Left colon (tissue), 2 donors: ENCODE data around the gene NCR3LG1. TPM values are rescaled to one million over a fixed set of nuclear protein-coding genes. Genes with fewer than 3 reads are reported as not detected.

Experiments
- ATAC-seq: fragments of 200-7000 bp; cut with Tn5 transposase; one replicate; pipeline ENCODE4 v1.9.1; 2020; ENCODE audit warnings: mild to moderate bottlenecking, moderate library complexity
- DNase-seq, 2 donors: peaks; one replicate each; pipeline ENCODE4 v3.0.0-alpha.2; 2020
- intact Hi-C, 2 donors: fragments of 100-400 bp; cut with DNase I in 1 of 2; cut with micrococcal nuclease in 1 of 2; formaldehyde crosslinking; loops; one replicate each; pipeline versions ENCODE4 v1.11.2 to v1.14.0; 2022; cut with DNase I, micrococcal nuclease
- total RNA-seq, 2 donors: library from RNA; stranded (reverse); fragmentation: NEBNext Ultra II Directional; extraction: Animal tissue kit (Norgen Biotek cat#: 25700); gene quantifications; one replicate each; pipeline ENCODE4 v1.2.1, GENCODE V29; 2021
- donor health status: DM: no; HTN: no; CAD: no.
- donor health status: DM: yes; HTN: yes; CAD: no.

The NCR3LG1 gene
- total RNA-seq, 2 donors from 2014 or later = 13.1 to 16.5 TPM

GRCh38 chr11:17405232-17406005, 53.8 kb downstream of the NCR3LG1 start:
- intact Hi-C loops = no loop called here
- ATAC-seq = peak; percentile 87

GRCh38 chr11:17406082-17406817, 54.6 kb downstream of the NCR3LG1 start:
- intact Hi-C loops = no loop called here
- DNase-seq (no peak), ATAC-seq (no peak)

More at GRCh38 chr11:17405232-17406005, 53.8 kb downstream of the NCR3LG1 start:
- DNase-seq = peak; percentile 50 to 82

- ATAC-seq (no peak), DNase-seq (no peak)
- intact Hi-C loops = no loop called here
Observed at GRCh38 chr11:17406818-17407149, 55.2 kb downstream of the NCR3LG1 start.

- ATAC-seq (no peak), DNase-seq (no peak)
- intact Hi-C loops = no loop called here
Observed at GRCh38 chr11:17407575-17407974, 56.0 kb downstream of the NCR3LG1 start.

GRCh38 chr11:17408026-17408425, 56.4 kb downstream of the NCR3LG1 start:
- DNase-seq = no peak

GRCh38 chr11:17408641-17409040, 57.0 kb downstream of the NCR3LG1 start:
- DNase-seq (no peak), ATAC-seq (no peak)
- intact Hi-C loops = no loop called here

More at GRCh38 chr11:17408026-17408425, 56.4 kb downstream of the NCR3LG1 start:
- no peak for ATAC-seq
- intact Hi-C loops = no loop called here

GRCh38 chr11:17410606-17411379, 59.2 kb downstream of the NCR3LG1 start:
- peak; percentile 65 for ATAC-seq
- peak; percentile 68 to 79 for DNase-seq
- intact Hi-C loops = no loop called here

- intact Hi-C loops = no loop called here
- no peak for DNase-seq
- ATAC-seq = peak; percentile 2
Observed at GRCh38 chr11:17411418-17411817, 59.8 kb downstream of the NCR3LG1 start.

- no peak for DNase-seq
- no peak for ATAC-seq
- intact Hi-C loops = no loop called here
Observed at GRCh38 chr11:17412488-17413180, 61.0 kb downstream of the NCR3LG1 start.

GRCh38 chr11:17413414-17414316, 62.1 kb downstream of the NCR3LG1 start:
- DNase-seq = peak; percentile 77 to 80
- peak; percentile 89 for ATAC-seq
- intact Hi-C loops = no loop called here

GRCh38 chr11:17414317-17414737, 62.7 kb downstream of the NCR3LG1 start:
- ATAC-seq (peak; percentile 51), DNase-seq (peak in 1 of 2 donors; percentile 57)
- intact Hi-C loops = no loop called here

GRCh38 chr11:17414992-17415391, 63.4 kb downstream of the NCR3LG1 start:
- intact Hi-C loops = no loop called here
- no peak for DNase-seq
- no peak for ATAC-seq

GRCh38 chr11:17415523-17416104, 64.0 kb downstream of the NCR3LG1 start:
- no peak for DNase-seq

GRCh38 chr11:17416492-17416891, 64.9 kb downstream of the NCR3LG1 start:
- ATAC-seq (no peak), DNase-seq (no peak)
- intact Hi-C loops = no loop called here

More at GRCh38 chr11:17415523-17416104, 64.0 kb downstream of the NCR3LG1 start:
- intact Hi-C loops = no loop called here
- ATAC-seq = no peak

- no peak for ATAC-seq
- DNase-seq = no peak
- intact Hi-C loops = no loop called here
Observed at GRCh38 chr11:17418444-17419081, 67.0 kb downstream of the NCR3LG1 start.

- no peak for DNase-seq
- intact Hi-C loops = no loop called here
- no peak for ATAC-seq
Observed at GRCh38 chr11:17421781-17422180, 70.2 kb downstream of the NCR3LG1 start.
